ENCODE data around the gene IGLL5. TPM values are rescaled to one million over a fixed set of nuclear protein-coding genes. Genes with fewer than 3 reads are reported as not detected.
A peak's percentile ranks its signal among the peaks of the same experiment; 100 is the strongest.

The IGLL5 gene
- total and polyA plus RNA-seq, 5 donors from 2014 or later, result 0.27 to 1.4 (median 0.39) TPM; not detected in 2

- Histone ChIP-seq H3K4me1 (ENCODE audit: control insufficient read depth, insufficient read depth, low read length, poor library complexity, severe bottlenecking) (peaks cover 10% of the 10 kb centered on the region), H3K9me3 (ENCODE audit: control insufficient read depth in 2 of 2, low read length in 2 of 2) (no peaks in the 10 kb centered on the region), H3K27ac (ENCODE audit: insufficient read depth, low read length, poor library complexity, severe bottlenecking) (no peak overlapping the region), H3K27me3 (ENCODE audit: control insufficient read depth, insufficient read depth, low read length) (peaks cover 3% of the 10 kb centered on the region), H3K4me3 (ENCODE audit: low read depth, low read length) (no peak overlapping the region), H3K36me3 (ENCODE audit: control insufficient read depth, insufficient read depth, low read length) (no peaks in the 10 kb centered on the region)
- Mint-ChIP-seq H3K4me3 (no peak overlapping the region), H3K36me3 (no peaks in the 10 kb centered on the region), H3K27ac (no peak overlapping the region), H3K27me3 (peaks cover 31% of the 10 kb centered on the region), H3K4me1 (peaks cover 21 to 47% (median 27%) of the 10 kb centered on the region in 4 donors), H3K9me3 (no peaks in the 10 kb centered on the region)
- ATAC-seq (ENCODE audit: low read depth in 2 of 2) (no peak), DNase-seq (no peak)
Measured at GRCh38 chr22:22847241-22847640, 40.4 kb upstream of the IGLL5 start.

GRCh38 chr22:22848364-22848866 lies 39.2 kb upstream of the IGLL5 start:
- H3K27me3 Mint-ChIP-seq, result peaks cover 32% of the 10 kb centered on the region
- no peaks in the 10 kb centered on the region for H3K9me3 ChIP-seq (ENCODE audit: control insufficient read depth in 2 of 2, low read length in 2 of 2)
- no peak overlapping the region for H3K4me3 ChIP-seq (ENCODE audit: low read depth, low read length)
- H3K4me1 Mint-ChIP-seq, result peaks cover 21 to 47% (median 27%) of the 10 kb centered on the region in 4 donors
- H3K9me3 Mint-ChIP-seq, result no peaks in the 10 kb centered on the region
- no peak overlapping the region for H3K27ac ChIP-seq (ENCODE audit: insufficient read depth, low read length, poor library complexity, severe bottlenecking)
- H3K4me1 ChIP-seq (ENCODE audit: control insufficient read depth, insufficient read depth, low read length, poor library complexity, severe bottlenecking), result peaks cover 10% of the 10 kb centered on the region
- peak overlapping the region in 1 of 3 donors; percentile 75 for H3K27ac Mint-ChIP-seq
- no peaks in the 10 kb centered on the region for H3K36me3 Mint-ChIP-seq
- peak in 1 of 2 donors; percentile 70 for ATAC-seq (ENCODE audit: low read depth in 2 of 2)
- peak; percentile 42 to 69 (median 57) for DNase-seq
- H3K36me3 ChIP-seq (ENCODE audit: control insufficient read depth, insufficient read depth, low read length), result no peaks in the 10 kb centered on the region
- no peak overlapping the region for H3K4me3 Mint-ChIP-seq
- H3K27me3 ChIP-seq (ENCODE audit: control insufficient read depth, insufficient read depth, low read length), result peaks cover 3% of the 10 kb centered on the region

- Histone ChIP-seq H3K36me3 (ENCODE audit: control insufficient read depth, insufficient read depth, low read length) (no peaks in the 10 kb centered on the region), H3K4me1 (ENCODE audit: control insufficient read depth, insufficient read depth, low read length, poor library complexity, severe bottlenecking) (peaks cover 10% of the 10 kb centered on the region), H3K9me3 (ENCODE audit: control insufficient read depth in 2 of 2, low read length in 2 of 2) (no peaks in the 10 kb centered on the region), H3K27ac (ENCODE audit: insufficient read depth, low read length, poor library complexity, severe bottlenecking) (no peak overlapping the region), H3K4me3 (ENCODE audit: low read depth, low read length) (no peak overlapping the region), H3K27me3 (ENCODE audit: control insufficient read depth, insufficient read depth, low read length) (peaks cover 3% of the 10 kb centered on the region)
- no peak overlapping the region for H3K4me3 Mint-ChIP-seq
- peaks cover 32% of the 10 kb centered on the region for H3K27me3 Mint-ChIP-seq
- peaks cover 14 to 36% (median 20%) of the 10 kb centered on the region in 4 donors for H3K4me1 Mint-ChIP-seq
- H3K9me3 Mint-ChIP-seq, result no peaks in the 10 kb centered on the region
- H3K27ac Mint-ChIP-seq, result peak overlapping the region in 2 of 3 donors; percentile 60 to 78
- no peaks in the 10 kb centered on the region for H3K36me3 Mint-ChIP-seq
- DNase-seq (no peak), ATAC-seq (ENCODE audit: low read depth in 2 of 2) (no peak)
Measured at GRCh38 chr22:22849640-22850610, 37.7 kb upstream of the IGLL5 start.

GRCh38 chr22:22851969-22852368 lies 35.6 kb upstream of the IGLL5 start:
- ATAC-seq (ENCODE audit: low read depth in 2 of 2), result no peak
- no peaks in the 10 kb centered on the region for H3K9me3 ChIP-seq (ENCODE audit: control insufficient read depth in 2 of 2, low read length in 2 of 2)
- no peak overlapping the region for H3K4me3 ChIP-seq (ENCODE audit: low read depth, low read length)
- Mint-ChIP-seq H3K36me3 (no peaks in the 10 kb centered on the region), H3K4me3 (no peak overlapping the region), H3K27ac (no peak overlapping the region), H3K4me1 (peaks cover 7 to 26% (median 9%) of the 10 kb centered on the region in 4 donors), H3K27me3 (peaks cover 21% of the 10 kb centered on the region), H3K9me3 (no peaks in the 10 kb centered on the region)
- peaks cover 3% of the 10 kb centered on the region for H3K27me3 ChIP-seq (ENCODE audit: control insufficient read depth, insufficient read depth, low read length)
- peaks cover 8% of the 10 kb centered on the region for H3K4me1 ChIP-seq (ENCODE audit: control insufficient read depth, insufficient read depth, low read length, poor library complexity, severe bottlenecking)
- H3K36me3 ChIP-seq (ENCODE audit: control insufficient read depth, insufficient read depth, low read length), result no peaks in the 10 kb centered on the region
- no peak for DNase-seq
- no peak overlapping the region for H3K27ac ChIP-seq (ENCODE audit: insufficient read depth, low read length, poor library complexity, severe bottlenecking)

- Histone ChIP-seq H3K36me3 (ENCODE audit: control insufficient read depth, insufficient read depth, low read length) (no peaks in the 10 kb centered on the region), H3K4me1 (ENCODE audit: control insufficient read depth, insufficient read depth, low read length, poor library complexity, severe bottlenecking) (peaks cover 1% of the 10 kb centered on the region), H3K4me3 (ENCODE audit: low read depth, low read length) (no peak overlapping the region), H3K9me3 (ENCODE audit: control insufficient read depth in 2 of 2, low read length in 2 of 2) (no peaks in the 10 kb centered on the region), H3K27ac (ENCODE audit: insufficient read depth, low read length, poor library complexity, severe bottlenecking) (no peak overlapping the region), H3K27me3 (ENCODE audit: control insufficient read depth, insufficient read depth, low read length) (peaks cover 4% of the 10 kb centered on the region)
- peaks cover 0 to 15% (median 4%) of the 10 kb centered on the region in 4 donors for H3K4me1 Mint-ChIP-seq
- ATAC-seq (ENCODE audit: low read depth in 2 of 2) (no peak), DNase-seq (no peak)
- no peaks in the 10 kb centered on the region for H3K36me3 Mint-ChIP-seq
- H3K9me3 Mint-ChIP-seq, result no peaks in the 10 kb centered on the region
- peak overlapping the region in 1 of 3 donors; percentile 6 for H3K27ac Mint-ChIP-seq
- H3K4me3 Mint-ChIP-seq, result peak overlapping the region in 1 of 4 donors; percentile 10
- H3K27me3 Mint-ChIP-seq, result peaks cover 16% of the 10 kb centered on the region
Measured at GRCh38 chr22:22853713-22854112, 33.9 kb upstream of the IGLL5 start.

GRCh38 chr22:22854466-22854865 lies 33.1 kb upstream of the IGLL5 start:
- H3K4me1 Mint-ChIP-seq, result peaks cover 0 to 8% (median under 1%) of the 10 kb centered on the region in 4 donors
- H3K9me3 ChIP-seq (ENCODE audit: control insufficient read depth in 2 of 2, low read length in 2 of 2), result no peaks in the 10 kb centered on the region
- no peak overlapping the region for H3K27ac ChIP-seq (ENCODE audit: insufficient read depth, low read length, poor library complexity, severe bottlenecking)
- no peaks in the 10 kb centered on the region for H3K36me3 ChIP-seq (ENCODE audit: control insufficient read depth, insufficient read depth, low read length)
- H3K9me3 Mint-ChIP-seq, result no peaks in the 10 kb centered on the region
- DNase-seq (no peak), ATAC-seq (ENCODE audit: low read depth in 2 of 2) (no peak)
- no peaks in the 10 kb centered on the region for H3K36me3 Mint-ChIP-seq
- no peak overlapping the region for H3K4me3 ChIP-seq (ENCODE audit: low read depth, low read length)
- peak overlapping the region in 1 of 3 donors; percentile 25 for H3K27ac Mint-ChIP-seq
- no peak overlapping the region for H3K4me3 Mint-ChIP-seq
- peaks cover 4% of the 10 kb centered on the region for H3K27me3 ChIP-seq (ENCODE audit: control insufficient read depth, insufficient read depth, low read length)
- H3K4me1 ChIP-seq (ENCODE audit: control insufficient read depth, insufficient read depth, low read length, poor library complexity, severe bottlenecking), result no peaks in the 10 kb centered on the region
- peaks cover 19% of the 10 kb centered on the region for H3K27me3 Mint-ChIP-seq

GRCh38 chr22:22855085-22855484 lies 32.5 kb upstream of the IGLL5 start:
- Mint-ChIP-seq H3K9me3 (no peaks in the 10 kb centered on the region), H3K27ac (no peak overlapping the region), H3K27me3 (peaks cover 25% of the 10 kb centered on the region), H3K4me1 (peaks cover 0 to 7% (median 0%) of the 10 kb centered on the region in 4 donors), H3K4me3 (no peak overlapping the region), H3K36me3 (no peaks in the 10 kb centered on the region)
- Histone ChIP-seq H3K27ac (ENCODE audit: insufficient read depth, low read length, poor library complexity, severe bottlenecking) (no peak overlapping the region), H3K4me3 (ENCODE audit: low read depth, low read length) (no peak overlapping the region), H3K9me3 (ENCODE audit: control insufficient read depth in 2 of 2, low read length in 2 of 2) (no peaks in the 10 kb centered on the region), H3K4me1 (ENCODE audit: control insufficient read depth, insufficient read depth, low read length, poor library complexity, severe bottlenecking) (no peaks in the 10 kb centered on the region), H3K27me3 (ENCODE audit: control insufficient read depth, insufficient read depth, low read length) (peaks cover 6% of the 10 kb centered on the region), H3K36me3 (ENCODE audit: control insufficient read depth, insufficient read depth, low read length) (no peaks in the 10 kb centered on the region)
- ATAC-seq (ENCODE audit: low read depth in 2 of 2) (no peak), DNase-seq (no peak)

Measured in CD4-positive, CD25-positive, alpha-beta regulatory T cell (primary cell).